ENCODE results near the gene MYO1D. TPM values are rescaled to one million over a fixed set of nuclear protein-coding genes. Genes with fewer than 3 reads are reported as not detected.

Gene MYO1D
- total and polyA plus RNA-seq, 2 of the 13 experiments (the other 11 are each of a cell fraction or from before 2014, with no cell fraction given): 13.2 to 17.3 TPM

- BruUV-seq (replicated peaks): no TSS peak
- in situ Hi-C loops (cut with HindIII; ENCODE audit: extremely low pct_ligation_motif_present, low pct_unique_long_range_greater_than_20kb) (no loop called here), intact Hi-C loops (cut with micrococcal nuclease; ENCODE audit: unreplicated experiment) (no loop called here)
- H3K27me3 ChIP-seq (ENCODE audit: control insufficient read depth in 1 of 2, insufficient read depth in 2 of 2, low read length in 2 of 2): no peaks in the 10 kb centered on the region; a peak in 1 of 5 replicates
- no peaks in the 10 kb centered on the region for H3K4me1 ChIP-seq (ENCODE audit: insufficient read depth, low read length)
- H3K36me3 ChIP-seq (replicated peaks in 1 of 2; ENCODE audit: control insufficient read depth in 1 of 2, insufficient read depth in 2 of 2, low read length in 2 of 2): no peaks in the 10 kb centered on the region
- ChIA-PET POLR2A (no interaction called here), CTCF (ENCODE audit: low intra/inter-chr PET ratio, low total read pairs) (no interaction called here)
- no peaks in the 10 kb centered on the region for H3K9me3 ChIP-seq (ENCODE audit: low read length)
- TF ChIP-seq ATF7 (IDR thresholded peaks at IDR 0.05) (peak; percentile 93), ATF7 (CRISPR knock-in tag; IDR thresholded peaks at IDR 0.05) (no peak), CREB1 (IDR thresholded peaks at IDR 0.05) (peak; percentile 54), CREB1 (CRISPR knock-in tag; IDR thresholded peaks at IDR 0.05) (no peak), ZSCAN31 (CRISPR knock-in tag; IDR thresholded peaks at IDR 0.05; ENCODE audit: low read depth) (no peak)
- DNase-seq (ENCODE audit: low spot score): no peak
- no peaks in the 10 kb centered on the region for H4K20me1 ChIP-seq (ENCODE audit: insufficient read depth, low read length)
- no peak overlapping the region for H3K9ac ChIP-seq (ENCODE audit: insufficient read depth, low read depth, low read length)
- H3K27ac ChIP-seq (ENCODE audit: extremely low read length, insufficient read depth, low read length): no peak overlapping the region
- no peak overlapping the region for H3K4me2 ChIP-seq (ENCODE audit: low read depth, low read length)
- no peak overlapping the region for H3K4me3 ChIP-seq (replicated peaks in 1 of 3; ENCODE audit: insufficient read depth in 1 of 3, low read depth in 2 of 3, low read length in 3 of 3)
- no peak overlapping the region for H2AFZ ChIP-seq (ENCODE audit: low read length)
- no peaks in the 10 kb centered on the region for H3K79me2 ChIP-seq (ENCODE audit: insufficient read depth, low read length)
- no peak for FAIRE-seq
- no peak for ATAC-seq
Measured at GRCh38 chr17:32695864-32696263, 181.1 kb downstream of the MYO1D start.

GRCh38 chr17:32693194-32693897, 183.6 kb downstream of the MYO1D start:
- POLR2A ChIA-PET: no interaction called here
- no peak overlapping the region for H3K9ac ChIP-seq (ENCODE audit: insufficient read depth, low read depth, low read length)
- BruUV-seq (replicated peaks): no TSS peak
- in situ Hi-C loops (cut with HindIII; ENCODE audit: extremely low pct_ligation_motif_present, low pct_unique_long_range_greater_than_20kb): no loop called here
- DNase-seq (ENCODE audit: low spot score) (no peak), FAIRE-seq (no peak), ATAC-seq (no peak)
- no peak overlapping the region for H3K4me3 ChIP-seq (replicated peaks in 1 of 3; ENCODE audit: insufficient read depth in 1 of 3, low read depth in 2 of 3, low read length in 3 of 3)
- 96% methylated on average over 5 of the region's 5 CpGs for WGBS (ENCODE audit: low lambda C conversion rate)
- no peaks in the 10 kb centered on the region for H4K20me1 ChIP-seq (ENCODE audit: insufficient read depth, low read length)
- no peaks in the 10 kb centered on the region for H3K27me3 ChIP-seq (ENCODE audit: control insufficient read depth in 1 of 2, insufficient read depth in 2 of 2, low read length in 2 of 2)
- no peak overlapping the region for H2AFZ ChIP-seq (ENCODE audit: low read length)
- H3K4me2 ChIP-seq (ENCODE audit: low read depth, low read length): no peak overlapping the region
- CTCF ChIA-PET (ENCODE audit: low intra/inter-chr PET ratio, low total read pairs): no interaction called here
- H3K27ac ChIP-seq (ENCODE audit: extremely low read length, insufficient read depth, low read length): no peak overlapping the region
- intact Hi-C loops (cut with micrococcal nuclease; ENCODE audit: unreplicated experiment): no loop called here
- no peaks in the 10 kb centered on the region for H3K4me1 ChIP-seq (ENCODE audit: insufficient read depth, low read length)
- H3K9me3 ChIP-seq (ENCODE audit: low read length): no peaks in the 10 kb centered on the region
- TF ChIP-seq ZBTB44 (CRISPR knock-in tag; IDR thresholded peaks at IDR 0.05) (no peak), SETDB1 (CRISPR knock-in tag; IDR thresholded peaks at IDR 0.05; ENCODE audit: borderline replicate concordance) (no peak)
- no peaks in the 10 kb centered on the region for H3K79me2 ChIP-seq (ENCODE audit: insufficient read depth, low read length)
- no peaks in the 10 kb centered on the region for H3K36me3 ChIP-seq (replicated peaks in 1 of 2; ENCODE audit: control insufficient read depth in 1 of 2, insufficient read depth in 2 of 2, low read length in 2 of 2)

All from HepG2 (cell line).